Left lobe of liver (tissue), 2 donors: Measurements from ENCODE around the gene SOWAHC. TPM values are rescaled to one million over a fixed set of nuclear protein-coding genes. Genes with fewer than 3 reads are reported as not detected.
A peak's percentile ranks its signal among the peaks of the same experiment; 100 is the strongest.

Source experiments
- ATAC-seq: fragments of 200-7000 bp; cut with Tn5 transposase; one replicate; pipeline ENCODE4 v1.9.1; 2020; ENCODE audit warnings: mild to moderate bottlenecking, moderate library complexity
- DNase-seq: peaks from one replicate; pipeline ENCODE4 v3.0.0-alpha.2; 2020; ENCODE audit warnings: low spot score
- total RNA-seq: library from RNA; stranded (reverse); gene quantifications from one replicate; pipeline ENCODE4 v1.2.1, GENCODE V29; 2021
- donor health status: DM: no; HTN: no; CAD: no; lungs with moderate emphysema.
- donor health status: DM: no; HTN: yes; CAD: no.

The SOWAHC gene
- total RNA-seq, 1 donor from 2014 or later, result 21.3 TPM

- ATAC-seq, result peak; percentile 95
- DNase-seq, result peak; percentile 91
Observed at GRCh38 chr2:109644571-109645275, 30.6 kb downstream of the SOWAHC start.

- DNase-seq (no peak), ATAC-seq (no peak)
Observed at GRCh38 chr2:109645412-109646184, 31.4 kb downstream of the SOWAHC start.

GRCh38 chr2:109646961-109647360 is 32.8 kb downstream of the SOWAHC start:
- no peak for DNase-seq

GRCh38 chr2:109647636-109648035 is 33.5 kb downstream of the SOWAHC start:
- DNase-seq (no peak), ATAC-seq (no peak)

More at GRCh38 chr2:109646961-109647360, 32.8 kb downstream of the SOWAHC start:
- ATAC-seq, result no peak

- DNase-seq (no peak), ATAC-seq (no peak)
Observed at GRCh38 chr2:109648041-109648527, 33.9 kb downstream of the SOWAHC start.

- DNase-seq (no peak), ATAC-seq (no peak)
Observed at GRCh38 chr2:109649736-109650695, 35.9 kb downstream of the SOWAHC start.

GRCh38 chr2:109654326-109655050 is 40.3 kb downstream of the SOWAHC start:
- DNase-seq (no peak), ATAC-seq (no peak)

GRCh38 chr2:109655287-109655686 is 41.1 kb downstream of the SOWAHC start:
- no peak for DNase-seq
- no peak for ATAC-seq

GRCh38 chr2:109659396-109660045 is 45.4 kb downstream of the SOWAHC start:
- DNase-seq (no peak), ATAC-seq (no peak)

- ATAC-seq (no peak), DNase-seq (no peak)
Observed at GRCh38 chr2:109660046-109660860, 46.1 kb downstream of the SOWAHC start.

- ATAC-seq (peak; percentile 86), DNase-seq (no peak)
Observed at GRCh38 chr2:109662889-109663288, 48.7 kb downstream of the SOWAHC start.

- DNase-seq (peak; percentile 61), ATAC-seq (peak; percentile 79)
Observed at GRCh38 chr2:109663721-109664120, 49.6 kb downstream of the SOWAHC start.

GRCh38 chr2:109666466-109666865 is 52.3 kb downstream of the SOWAHC start:
- no peak for ATAC-seq

More at GRCh38 chr2:109666466-109666865, 52.3 kb downstream of the SOWAHC start:
- DNase-seq, result no peak

Other genes starting within 250 kb of the SOWAHC start
- 36.3 TPM for gene SEPTIN10, start 398 bp upstream of the SOWAHC start, total RNA-seq
- 28.7 TPM for gene RGPD5, start 179.9 kb downstream of the SOWAHC start, total RNA-seq